ENCODE data around the gene RAB30.

The RAB30 gene

DNA sequence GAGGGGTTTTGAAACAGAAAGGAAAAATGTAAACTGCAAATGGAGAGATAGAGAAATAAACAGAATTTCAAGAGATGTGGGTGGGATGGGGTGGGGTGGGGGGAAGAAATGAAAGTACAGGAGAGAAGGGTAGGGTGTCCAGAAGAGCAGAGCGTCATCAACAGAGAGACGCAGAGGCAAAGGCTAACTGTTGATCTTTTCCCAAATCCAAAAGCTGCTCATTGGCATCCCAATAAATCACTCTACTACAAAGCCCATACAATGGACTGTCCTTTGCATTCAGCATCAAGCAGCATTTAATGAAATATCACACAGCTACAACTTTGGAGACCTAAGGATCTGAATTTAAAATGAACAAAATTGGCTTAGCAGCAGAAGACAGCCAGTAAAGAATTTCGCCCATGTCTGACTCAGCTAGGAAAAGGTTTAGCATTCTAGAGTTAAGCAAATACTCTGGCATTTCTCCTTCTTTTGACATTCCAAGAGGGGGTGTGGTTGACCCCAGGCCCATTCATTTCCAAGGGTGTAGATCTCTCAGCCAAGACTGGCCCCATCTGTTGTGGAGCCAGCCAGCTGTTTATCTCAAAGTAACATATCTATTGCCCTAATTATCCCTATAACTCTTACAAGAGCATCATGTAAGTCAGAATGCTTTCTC is 1.5 kb downstream of the RAB30 start:
- DNase-seq: no peak

DNA sequence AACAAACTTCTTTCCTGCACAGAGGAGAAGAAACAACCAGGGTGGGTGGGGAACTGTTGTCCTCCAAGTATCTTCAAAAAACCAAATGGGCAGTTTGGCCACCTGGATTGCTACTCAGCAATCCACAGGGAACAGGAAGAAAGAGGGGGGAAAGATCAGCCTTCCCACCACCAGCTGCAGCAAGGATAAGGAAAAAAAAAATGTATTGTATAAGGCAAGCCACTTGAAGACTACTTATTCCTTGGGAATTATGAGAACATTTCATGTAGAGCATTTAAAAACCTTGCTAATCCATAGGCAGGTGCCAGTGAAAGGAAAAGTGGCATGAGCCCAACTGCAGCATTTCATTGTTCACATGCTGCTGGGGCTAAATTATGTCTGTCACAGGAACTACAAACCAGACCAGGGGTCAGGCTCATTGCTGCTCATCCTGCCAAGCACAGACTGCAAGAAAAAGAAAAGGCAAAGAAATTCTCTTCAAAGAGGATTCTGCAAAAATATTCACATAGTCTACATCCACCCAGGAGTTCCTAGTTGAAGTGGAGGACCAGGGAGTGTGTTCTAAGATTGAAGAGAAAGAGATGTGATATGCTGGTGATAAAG is 2.2 kb downstream of the RAB30 start:
- no peak for DNase-seq

DNA sequence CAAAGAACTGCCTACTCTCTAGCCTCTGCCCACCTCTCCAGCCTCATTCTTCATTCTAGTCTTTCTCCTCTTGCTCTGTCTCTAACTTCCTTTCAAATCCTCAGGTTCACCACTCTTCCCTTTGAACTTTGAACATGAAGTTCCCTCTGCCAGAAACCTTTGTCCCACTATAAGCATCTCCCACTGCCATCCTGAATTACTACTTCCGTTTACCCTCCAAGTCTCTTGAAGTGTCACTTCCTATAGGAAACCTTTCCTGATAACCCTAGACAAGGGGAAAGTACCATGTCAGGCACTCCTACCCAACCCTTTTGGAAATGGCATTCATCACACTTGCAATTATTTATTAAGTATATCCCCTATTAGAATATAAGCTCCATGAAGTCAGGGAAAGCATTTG is 3.1 kb downstream of the RAB30 start:
- no peak for DNase-seq

DNA sequence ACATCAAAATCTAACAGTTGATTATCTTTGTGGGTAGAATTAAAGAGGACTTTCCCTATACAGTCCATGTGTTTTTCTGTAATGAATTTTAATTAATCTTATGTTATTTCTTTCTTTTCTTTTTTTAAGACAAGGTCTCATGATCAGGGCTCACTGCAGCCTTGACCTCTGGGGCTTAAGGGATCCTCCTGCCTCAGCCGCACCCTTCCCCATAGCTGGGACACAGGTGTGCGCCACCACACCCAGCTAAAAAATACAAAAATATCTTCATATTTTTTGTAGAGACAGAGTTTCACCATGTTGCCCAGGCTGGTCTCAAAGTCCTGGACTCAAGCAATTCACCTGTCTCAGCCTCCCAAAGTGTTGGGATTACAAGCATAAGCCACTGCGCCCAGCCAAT is 7.7 kb downstream of the RAB30 start:
- no peak for DNase-seq

DNA sequence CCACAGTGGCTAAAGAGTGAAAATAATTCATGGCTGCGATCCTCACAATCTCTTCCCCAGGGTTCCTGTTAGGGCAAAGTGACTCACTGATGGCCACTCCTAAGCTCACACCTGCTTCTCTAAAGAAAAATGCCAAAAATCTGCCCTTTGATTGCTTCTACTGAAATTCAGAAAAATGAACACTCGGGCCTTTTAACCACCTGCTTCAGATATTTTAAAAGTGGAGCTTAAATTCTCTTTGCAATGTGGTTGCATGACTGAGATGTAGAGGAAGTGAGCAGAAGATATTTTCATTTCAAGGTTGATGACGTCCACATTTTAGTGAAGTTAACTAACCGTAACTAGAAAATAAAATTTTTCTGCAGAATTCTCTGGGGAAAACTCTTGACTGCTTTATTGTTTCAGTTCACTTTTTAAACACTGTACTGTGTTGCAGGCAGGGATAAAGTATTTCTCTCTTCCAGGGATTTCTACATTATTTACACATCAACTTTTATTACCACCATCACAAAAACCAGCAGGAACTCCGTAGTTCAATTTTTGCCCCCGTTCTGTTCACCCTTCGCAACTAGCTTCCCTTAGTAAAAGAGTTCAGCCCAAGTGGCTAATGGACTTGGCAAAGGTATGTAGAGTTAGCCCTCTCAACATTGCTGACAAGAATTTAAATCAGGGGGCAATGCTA is 8.5 kb downstream of the RAB30 start:
- peak; percentile 45 for DNase-seq

- peak; percentile 42 for DNase-seq
Measured at GRCh38 chr11:83061883-83062282, 9.8 kb downstream of the RAB30 start.

- DNase-seq: no peak
Measured at GRCh38 chr11:83060965-83061364, 10.7 kb downstream of the RAB30 start.

DNA sequence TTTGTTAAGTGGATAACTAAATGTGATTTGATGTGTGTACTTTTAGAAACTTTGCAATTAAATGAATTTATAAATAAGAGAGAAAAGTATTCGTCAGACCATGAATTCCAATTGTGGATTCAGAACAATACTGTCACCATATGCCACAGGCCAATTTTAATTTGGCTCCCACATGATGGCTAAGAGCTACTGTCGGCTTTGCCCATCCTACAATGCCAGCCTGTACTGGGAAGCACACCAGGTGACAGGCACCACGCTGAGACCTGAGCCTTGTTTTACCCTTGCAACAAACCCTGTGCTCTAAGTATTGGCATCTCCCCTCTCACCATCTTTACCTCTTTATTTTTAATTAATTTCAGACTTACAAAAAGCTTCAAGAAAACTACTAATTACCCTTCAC is 14.0 kb downstream of the RAB30 start:
- DNase-seq: no peak

- DNase-seq: no peak
Measured at GRCh38 chr11:83056611-83057010, 15.1 kb downstream of the RAB30 start.

DNA sequence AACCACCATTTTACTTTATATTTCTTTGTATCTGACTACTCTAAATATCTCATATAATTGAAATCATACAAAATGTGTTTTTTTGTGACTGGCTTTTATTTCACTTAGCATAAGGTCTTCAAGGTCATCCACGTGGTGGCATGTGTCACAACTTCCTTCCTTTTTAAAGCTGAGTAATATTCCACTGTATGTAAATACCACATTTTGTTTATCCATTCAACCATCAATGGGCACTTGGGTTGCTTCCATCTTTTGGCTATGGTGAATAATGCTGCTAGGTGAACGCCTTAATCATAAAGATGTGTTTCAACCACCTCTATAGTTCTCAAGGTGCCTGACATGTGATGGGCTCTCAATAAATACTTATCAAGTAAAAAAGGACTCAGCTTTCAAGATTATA is 15.5 kb downstream of the RAB30 start:
- DNase-seq: peak; percentile 31

GRCh38 chr11:83054904-83055380 is 16.8 kb downstream of the RAB30 start:
- no peak for DNase-seq

DNA sequence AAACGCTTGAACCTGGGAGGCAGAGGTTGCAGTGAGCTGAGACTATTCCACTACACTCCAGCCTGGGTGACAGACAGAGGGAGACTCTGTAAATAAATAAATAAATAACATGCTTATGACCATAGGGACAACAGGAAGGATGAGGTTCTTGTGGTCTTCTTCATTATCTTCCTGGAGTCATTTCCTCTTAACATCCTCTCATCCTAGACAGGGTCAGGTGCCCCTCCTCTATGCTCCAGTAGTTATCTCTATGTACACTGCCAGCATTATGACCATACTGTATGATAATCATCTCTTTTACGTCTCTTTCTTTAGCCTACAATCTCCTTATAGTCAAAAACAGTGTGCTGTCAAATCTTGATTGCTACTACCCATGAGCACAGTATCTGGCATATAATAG is 17.7 kb downstream of the RAB30 start:
- no peak for DNase-seq

DNA sequence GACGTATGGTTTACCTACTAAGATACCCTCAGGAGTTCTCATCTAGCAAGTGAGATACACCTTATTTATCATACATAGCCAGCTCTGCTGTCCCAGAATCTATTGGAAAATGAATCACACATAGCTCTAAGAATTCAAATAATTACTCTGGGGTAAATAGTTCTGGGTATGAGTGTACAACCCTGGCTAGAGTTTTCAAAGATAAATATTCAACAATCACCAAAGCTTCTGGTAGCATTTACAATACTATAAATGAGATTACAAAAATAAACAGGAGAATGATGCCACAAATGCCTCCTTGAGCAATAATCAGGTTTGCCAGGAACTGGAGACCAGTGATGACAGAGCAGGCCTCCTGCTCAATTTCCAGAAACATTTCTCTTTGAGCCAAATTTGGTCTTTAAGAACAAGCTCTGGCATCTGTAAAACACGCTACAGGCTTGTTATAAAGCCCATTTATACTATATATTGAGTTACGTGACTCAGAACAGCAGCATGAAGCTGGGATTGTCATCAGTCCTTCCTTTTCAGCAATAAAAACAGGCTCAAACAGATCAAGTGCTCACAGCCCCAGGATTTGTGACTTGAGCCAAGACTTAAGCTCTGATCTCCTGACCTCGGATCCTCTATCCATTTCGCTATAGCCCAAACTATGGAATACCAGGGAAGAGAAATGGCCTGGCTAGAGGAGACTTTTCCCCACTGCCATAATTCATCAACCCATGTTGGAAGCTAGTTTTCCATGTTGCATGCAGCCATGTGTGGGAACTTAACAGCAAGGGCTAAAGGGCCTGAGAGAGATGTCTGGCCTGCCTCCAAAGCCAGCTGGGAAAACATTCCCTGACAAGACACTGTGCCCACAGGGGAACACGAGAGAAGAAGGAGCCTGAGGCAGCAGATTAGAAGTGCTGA is 19.7 kb downstream of the RAB30 start:
- DNase-seq: peak; percentile 31

GRCh38 chr11:83047515-83048225 is 24.0 kb downstream of the RAB30 start:
- no peak for DNase-seq

DNA sequence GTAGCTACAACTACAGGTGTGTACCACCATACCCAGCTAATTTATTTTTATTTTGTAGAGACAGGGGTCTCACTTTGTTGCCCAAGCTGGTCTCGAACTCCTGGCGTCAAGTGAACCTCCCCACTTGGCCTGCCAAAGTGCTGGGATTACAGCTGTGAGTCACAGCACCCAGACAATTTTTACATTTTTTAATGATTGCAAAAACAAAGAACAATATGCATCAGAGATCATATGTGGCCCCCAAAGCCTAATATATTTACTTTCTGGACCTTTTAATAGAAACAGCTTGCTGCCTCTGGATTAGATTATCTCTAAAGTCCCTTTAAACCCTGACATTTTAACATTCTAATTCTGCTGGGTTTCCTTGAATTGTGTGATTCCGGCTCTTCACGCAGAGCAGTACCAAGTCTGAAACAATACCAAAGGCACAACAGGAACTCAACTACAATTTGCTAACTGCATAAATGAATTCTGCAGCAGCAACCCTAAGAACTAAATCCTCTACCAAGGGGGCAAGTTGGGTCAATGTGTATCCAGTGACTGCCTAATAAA is 25.0 kb downstream of the RAB30 start:
- DNase-seq: no peak

DNA sequence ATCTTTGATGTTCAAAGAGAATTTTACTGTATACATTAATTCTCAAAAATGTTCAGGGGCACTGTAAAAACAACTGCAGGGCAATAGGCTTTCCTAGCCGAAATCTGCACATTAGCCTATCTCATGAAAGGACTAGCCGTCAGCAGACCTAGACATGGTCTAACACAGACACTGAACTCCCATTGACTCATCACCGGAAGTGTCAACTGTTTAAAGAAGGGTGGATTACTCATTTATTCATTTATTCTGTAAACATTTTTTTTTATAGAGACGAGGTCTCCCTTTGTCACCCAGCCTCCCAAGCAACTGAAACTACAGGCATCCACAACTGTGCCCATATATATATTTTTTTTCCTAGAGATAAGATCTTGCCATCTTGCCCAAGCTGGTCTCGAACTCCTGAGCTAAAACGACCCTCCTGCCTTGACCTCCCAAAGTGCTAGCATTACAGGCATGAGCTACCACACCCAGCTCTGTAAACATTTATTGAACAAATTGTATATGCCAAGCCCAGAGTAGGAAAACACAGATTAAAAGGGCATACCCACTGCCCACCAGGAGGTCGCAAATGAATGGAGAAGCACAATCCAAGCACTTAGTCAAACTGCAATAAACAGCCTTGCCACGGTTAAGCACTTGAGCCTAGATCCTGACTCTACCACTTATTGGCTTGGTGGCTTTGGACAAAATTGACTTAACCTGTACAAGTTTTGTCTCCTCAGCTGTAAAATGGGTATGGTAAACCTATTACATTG is 26.6 kb downstream of the RAB30 start:
- peak; percentile 55 for DNase-seq

GRCh38 chr11:83042964-83043711 is 28.6 kb downstream of the RAB30 start:
- no peak for DNase-seq

- no peak for DNase-seq
Measured at GRCh38 chr11:83041126-83041525, 30.6 kb downstream of the RAB30 start.

DNA sequence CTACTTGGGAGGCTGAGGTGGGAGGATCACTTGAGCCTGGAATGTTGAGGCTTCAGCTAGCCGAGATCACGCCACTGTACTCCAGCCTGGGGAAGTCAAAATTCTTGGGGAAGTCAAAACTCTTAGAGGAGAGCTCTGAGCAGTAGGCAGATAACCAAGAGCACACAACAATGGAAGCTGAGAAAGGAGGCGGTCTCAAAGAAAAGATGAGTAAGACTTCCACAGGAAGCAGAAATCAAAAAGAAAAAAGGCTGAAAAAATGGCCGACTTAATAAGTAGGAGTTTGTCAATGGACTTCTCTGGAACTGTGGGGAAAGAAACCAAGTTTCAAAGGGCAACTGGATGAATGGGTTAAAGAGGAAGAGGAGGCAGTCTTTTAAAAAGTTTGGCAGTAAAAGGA is 32.1 kb downstream of the RAB30 start:
- no peak for DNase-seq

- DNase-seq: no peak
Measured at GRCh38 chr11:83037877-83038276, 33.8 kb downstream of the RAB30 start.

DNA sequence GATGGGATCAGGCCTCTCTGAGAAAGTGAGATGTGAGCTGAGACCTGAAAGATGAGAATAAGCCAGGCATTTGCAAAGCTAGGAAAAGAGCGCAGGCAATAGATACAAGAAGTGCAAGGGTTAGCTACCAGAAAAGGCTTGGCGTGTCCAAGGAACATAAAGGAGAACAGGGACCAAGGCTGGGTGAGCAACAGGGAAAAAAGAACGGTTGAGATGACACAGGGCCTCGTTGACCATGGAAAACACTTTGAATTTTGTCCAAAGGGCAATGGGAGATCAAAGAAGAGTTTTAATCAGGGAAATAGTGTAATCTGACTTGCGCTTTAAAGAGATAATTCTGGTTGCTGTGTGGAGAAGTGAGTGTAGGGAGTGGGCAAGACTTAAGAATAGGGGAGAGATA is 35.0 kb downstream of the RAB30 start:
- DNase-seq: no peak
